Measurements from ENCODE around the gene PDRG1.
A peak's percentile ranks its signal among the peaks of the same experiment; 100 is the strongest.

Gene PDRG1

DNA sequence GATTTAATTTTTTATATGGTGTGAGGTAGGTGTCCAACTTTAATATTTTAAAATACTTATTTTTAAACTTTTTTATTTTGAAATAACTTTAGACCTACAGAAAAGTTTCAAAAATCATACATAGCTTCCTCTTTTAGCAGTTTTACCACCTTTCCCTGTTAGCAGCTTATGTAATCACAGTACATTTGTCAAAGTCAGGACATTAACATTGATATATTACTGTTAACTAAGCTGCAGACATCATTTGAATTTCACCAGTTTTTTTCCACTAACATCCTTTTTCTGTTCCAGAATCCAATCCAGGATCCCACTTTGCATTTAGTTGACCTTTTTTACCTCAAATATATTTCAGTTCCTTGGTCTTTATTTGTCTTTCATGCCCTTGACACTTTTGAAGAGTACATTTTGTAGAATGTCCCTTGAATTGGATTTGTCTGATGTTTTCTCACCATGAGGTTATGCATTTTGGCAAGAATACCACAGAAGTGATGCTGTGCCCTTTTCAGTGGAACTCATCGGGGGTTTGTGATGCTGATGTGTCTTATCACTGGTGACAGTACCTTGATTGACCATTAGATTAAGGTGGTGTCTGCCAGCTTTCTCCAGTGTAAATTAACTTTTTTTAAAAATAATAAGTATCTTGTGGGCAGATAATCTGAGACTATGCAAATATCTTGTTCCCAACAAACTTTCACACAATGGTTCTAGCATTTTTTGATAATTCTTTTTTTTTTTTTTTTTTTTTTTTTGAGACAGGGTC is 48.0 kb downstream of the PDRG1 start:
- no peak for DNase-seq

DNA sequence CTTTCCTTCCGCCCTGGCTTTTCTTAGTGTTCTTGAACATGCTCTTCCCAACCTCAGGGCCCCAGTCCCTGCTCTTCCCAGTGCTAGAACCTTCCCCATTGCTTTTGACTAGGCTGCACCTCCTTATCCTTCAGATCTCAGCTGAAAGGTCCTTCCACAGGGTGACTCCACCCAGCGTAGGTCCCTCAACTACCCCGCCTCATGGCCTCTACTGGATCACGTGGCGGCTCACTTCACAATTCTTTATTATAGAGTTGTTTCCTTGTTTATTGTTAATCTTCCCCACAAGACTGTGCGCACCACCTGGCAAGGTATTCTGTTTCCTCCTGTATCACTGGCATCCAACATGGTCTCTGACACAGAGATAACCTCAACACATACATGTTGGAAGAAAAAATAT is 50.2 kb downstream of the PDRG1 start:
- DNase-seq: no peak

DNA sequence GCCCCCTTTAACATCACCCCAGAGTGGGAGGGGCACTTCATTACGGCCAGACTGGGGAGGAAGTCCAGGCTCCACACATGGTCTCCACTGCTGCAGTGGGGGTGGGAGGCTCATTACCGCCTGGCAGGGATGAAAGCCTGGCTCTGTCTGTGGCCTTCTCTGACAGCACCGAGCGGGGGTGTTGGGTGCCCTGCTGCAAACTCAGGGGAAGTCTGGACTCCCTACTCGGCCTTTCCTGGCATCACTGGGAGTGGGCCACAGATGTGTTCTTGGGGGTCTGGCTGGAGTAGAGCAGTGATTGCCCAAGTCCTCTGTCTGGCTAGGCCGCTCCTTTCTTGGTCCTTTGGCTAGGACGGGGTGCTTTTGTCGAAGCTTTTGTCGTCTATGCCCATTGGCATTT is 54.3 kb downstream of the PDRG1 start:
- DNase-seq: no peak

DNA sequence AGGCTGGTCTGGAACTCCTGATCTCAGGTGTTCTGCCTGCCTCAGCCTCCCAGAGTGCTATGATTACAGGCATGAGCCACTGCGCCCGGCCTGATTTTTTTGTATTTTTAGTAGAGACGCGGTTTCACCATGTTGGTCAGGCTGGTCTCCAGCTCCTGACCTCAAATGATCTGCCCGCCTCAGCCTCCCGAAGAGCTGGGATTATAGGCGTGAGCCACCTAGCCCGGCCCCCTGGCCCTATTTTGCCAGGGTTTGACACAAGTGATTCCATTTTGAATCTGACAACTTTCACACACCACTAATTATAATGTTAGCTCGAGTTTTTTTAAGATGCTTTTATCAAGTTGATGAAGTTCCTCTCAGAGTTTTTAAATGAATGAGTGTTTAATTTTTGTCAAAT is 55.8 kb downstream of the PDRG1 start:
- no peak for DNase-seq

DNA sequence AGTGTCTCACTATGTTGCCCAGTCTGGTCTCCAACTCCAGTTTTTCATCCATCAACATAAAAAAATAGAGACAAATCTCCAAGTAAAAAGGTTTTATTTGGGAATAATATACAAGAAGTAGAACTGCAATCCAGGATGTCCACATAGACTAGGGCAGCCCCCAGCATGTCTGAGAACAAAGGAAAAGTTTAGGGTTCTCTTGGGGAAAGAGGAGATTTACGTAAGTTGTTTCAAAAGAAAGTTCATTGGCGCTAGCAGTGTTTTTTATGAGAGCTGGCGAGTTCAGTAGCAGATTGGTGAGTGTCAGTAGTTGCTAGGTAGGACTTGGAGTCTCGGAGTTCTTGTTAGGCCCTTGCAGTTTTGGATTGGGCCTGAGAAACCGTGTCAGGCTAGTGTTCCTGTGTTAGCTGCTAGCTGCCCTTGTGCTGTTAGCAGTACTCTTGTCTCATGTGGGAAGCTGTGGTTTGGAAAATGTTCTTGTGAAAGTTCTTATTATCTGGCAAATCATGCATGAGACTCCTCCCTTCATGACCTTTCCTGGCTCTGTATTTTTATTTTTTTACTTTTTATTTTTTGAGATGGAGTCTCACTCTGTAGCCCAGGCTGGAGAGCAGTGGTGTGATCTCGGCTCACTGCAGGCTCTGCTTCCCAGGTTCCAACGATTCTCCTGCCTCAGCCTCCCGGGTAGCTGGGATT is 56.7 kb downstream of the PDRG1 start:
- DNase-seq: peak; percentile 54
